Activated T-cell treated with anti-CD3 and anti-CD28 coated beads, Interleukin-2, amount 50 U/mL, for 72 hours (primary cell): ENCODE measurements around the gene FOXF1. TPM values are rescaled to one million over a fixed set of nuclear protein-coding genes. Genes with fewer than 3 reads are reported as not detected.

Experiments
- ATAC-seq, 2 donors: fragments of 150-1000 bp; cut with Tn5 transposase; replicated peaks in 1 of 2; 2 replicates each; pipeline ENCODE4 v1.10.0; 2021; ENCODE audit warnings: moderate library complexity in 2 of 2, mild to moderate bottlenecking in 1 of 2
- DNase-seq, 2 donors: peaks; one replicate each; pipeline ENCODE4 v3.0.0; 2021 to 2022; ENCODE audit warnings: mixed read lengths in 1 of 2
- H3K27ac Mint-ChIP-seq: one replicate; pipeline ENCODE4 v1.8.0; 2022; ENCODE audit warnings: mild to moderate bottlenecking, moderate library complexity, mixed read lengths
- H3K27me3 Mint-ChIP-seq: one replicate; pipeline ENCODE4 v1.8.0; 2022; ENCODE audit warnings: low read depth, mixed read lengths
- H3K36me3 Mint-ChIP-seq, 2 donors: one replicate each; pipeline ENCODE4 v1.8.0; 2022; ENCODE audit warnings: mixed read lengths in 2 of 2, mild to moderate bottlenecking in 1 of 2; ENCODE audit not compliant: insufficient read depth in 2 of 2
- H3K4me1 Mint-ChIP-seq: one replicate; pipeline ENCODE4 v1.8.0; 2022; ENCODE audit warnings: low read depth, mixed read lengths
- H3K4me3 Mint-ChIP-seq, 2 donors: one replicate each; pipeline ENCODE4 v1.8.0; 2022; ENCODE audit warnings: mild to moderate bottlenecking in 2 of 2, mixed read lengths in 2 of 2, moderate library complexity in 2 of 2
- H3K9me3 Mint-ChIP-seq, 2 donors: one replicate each; pipeline ENCODE4 v1.8.0; 2022; ENCODE audit warnings: mixed read lengths in 2 of 2
- total RNA-seq, 2 donors: library from RNA; stranded (reverse); gene quantifications; one replicate each; pipeline ENCODE4 v1.2.3, GENCODE V29; 2022

FOXF1 gene
- total RNA-seq, 2 donors from 2014 or later, result not detected

GRCh38 chr16:86558355-86559193, 48.2 kb downstream of the FOXF1 start:
- H3K9me3 Mint-ChIP-seq, result no peaks in the 10 kb centered on the region
- no peak overlapping the region for H3K4me3 Mint-ChIP-seq
- H3K27ac Mint-ChIP-seq, result no peak overlapping the region
- DNase-seq (no peak), ATAC-seq (no peak)
- H3K4me1 Mint-ChIP-seq, result peaks cover 22% of the 10 kb centered on the region
- H3K27me3 Mint-ChIP-seq, result peaks cover 12% of the 10 kb centered on the region
- H3K36me3 Mint-ChIP-seq, result peaks cover 2 to 5% of the 10 kb centered on the region in 2 donors

- no peak overlapping the region for H3K4me3 Mint-ChIP-seq
- peaks cover 17% of the 10 kb centered on the region for H3K4me1 Mint-ChIP-seq
- ATAC-seq, result no peak
These were observed 49.5 kb downstream of the FOXF1 start for GRCh38 chr16:86559802-86560305.

GRCh38 chr16:86562356-86562755, 52.0 kb downstream of the FOXF1 start:
- Mint-ChIP-seq H3K27me3 (peaks cover 38% of the 10 kb centered on the region), H3K27ac (no peak overlapping the region), H3K9me3 (no peaks in the 10 kb centered on the region), H3K4me3 (no peak overlapping the region), H3K4me1 (peaks cover 8% of the 10 kb centered on the region), H3K36me3 (no peaks in the 10 kb centered on the region)
- DNase-seq (no peak), ATAC-seq (no peak)

More at GRCh38 chr16:86559802-86560305, 49.5 kb downstream of the FOXF1 start:
- Mint-ChIP-seq H3K27ac (no peak overlapping the region), H3K27me3 (peaks cover 25% of the 10 kb centered on the region), H3K9me3 (no peaks in the 10 kb centered on the region), H3K36me3 (no peaks in the 10 kb centered on the region)
- DNase-seq, result no peak

- no peak overlapping the region for H3K27ac Mint-ChIP-seq
These were observed 53.4 kb downstream of the FOXF1 start for GRCh38 chr16:86563469-86564345.

More at GRCh38 chr16:86563469-86564345, 53.4 kb downstream of the FOXF1 start:
- peak; percentile 79 to 85 for ATAC-seq
- Mint-ChIP-seq H3K27me3 (peaks cover 41% of the 10 kb centered on the region), H3K4me1 (peaks cover 8% of the 10 kb centered on the region), H3K4me3 (peak overlapping the region; percentile 53 to 69), H3K9me3 (no peaks in the 10 kb centered on the region), H3K36me3 (no peaks in the 10 kb centered on the region)
- DNase-seq, result peak; percentile 86 to 88

Other genes with a start within 250 kb of the FOXF1 start
- 10 to 100 TPM; 21.2 to 22.4 TPM for gene MTHFSD, start 44.7 kb downstream of the FOXF1 start, total RNA-seq
- not detected for gene FOXC2, start 56.3 kb downstream of the FOXF1 start, total RNA-seq
- gene FOXL1, start 68.0 kb downstream of the FOXF1 start, total RNA-seq, result under 1 TPM in 1 of 2 donors, not detected in 1; 0.07 TPM